Mucosa of descending colon (tissue), 3 donors: ENCODE measurements around the gene SFI1. TPM values are rescaled to one million over a fixed set of nuclear protein-coding genes. Genes with fewer than 3 reads are reported as not detected.
A peak's percentile ranks its signal among the peaks of the same experiment; 100 is the strongest.

Experiments used
- ATAC-seq: fragments of 200-7000 bp; cut with Tn5 transposase; one replicate; pipeline ENCODE4 v1.9.1; 2020; ENCODE audit warnings: mild to moderate bottlenecking, moderate library complexity
- DNase-seq, 3 donors: peaks; one replicate each; pipeline ENCODE4 v3.0.0-alpha.2; 2020
- H3K36me3 ChIP-seq: fragments of 200-600 bp; one replicate; pipeline ENCODE4 v1.8.0; 2021; ENCODE audit warnings: low read depth, mild to moderate bottlenecking
- H3K4me1 ChIP-seq: fragments of 200-600 bp; one replicate; pipeline ENCODE4 v1.8.0; 2021; ENCODE audit warnings: low read depth, mild to moderate bottlenecking
- H3K4me3 ChIP-seq: fragments of 200-600 bp; one replicate; pipeline ENCODE4 v1.8.0; 2021; ENCODE audit warnings: mild to moderate bottlenecking
- H3K9me3 ChIP-seq: fragments of 200-600 bp; one replicate; pipeline ENCODE4 v1.8.0; 2021; ENCODE audit warnings: mild to moderate bottlenecking
- CTCF ChIP-seq: fragments of 200-600 bp; IDR thresholded peaks from one replicate; pipeline ENCODE4 v1.8.0; 2022; ENCODE audit warnings: antibody characterized with exemption, mild to moderate bottlenecking
- intact Hi-C, 2 donors: fragments of 100-400 bp; cut with DNase I in 1 of 2; cut with micrococcal nuclease in 1 of 2; formaldehyde crosslinking; loops; one replicate each; pipeline versions ENCODE4 v1.11.0 to v1.11.1; 2022; cut with DNase I, micrococcal nuclease
- total RNA-seq, 3 donors: library from RNA; stranded (reverse); fragmentation: NEBNext Ultra II Directional in 2 of 3; extraction: Animal tissue kit (Norgen Biotek cat#: 25700) in 2 of 3; gene quantifications; one replicate each; pipeline versions ENCODE4 v1.2.1 to v1.2.4, GENCODE V29; 2021 to 2023
- donor health status: DM: no; HTN: no; CAD: no; lungs with moderate emphysema.
- donor health status: DM: no; HTN: no; CAD: no.
- donor health status: DM: no; HTN: yes; CAD: no.

The SFI1 gene
- total RNA-seq, 3 donors from 2014 or later = 34.4 to 52.6 (median 49.5) TPM

- DNase-seq = peak in 1 of 3 donors; percentile 6
- intact Hi-C loops = no loop called here
- no peak for TF ChIP-seq CTCF
These were observed 83.5 kb downstream of the SFI1 start for GRCh38 chr22:31579835-31580242.

GRCh38 chr22:31583861-31584485 is 87.6 kb downstream of the SFI1 start:
- TF ChIP-seq CTCF = no peak
- DNase-seq = no peak
- H3K36me3 ChIP-seq = no peaks in the 10 kb centered on the region
- no peak for ATAC-seq
- intact Hi-C loops = no loop called here
- no peak overlapping the region for H3K4me3 ChIP-seq
- no peaks in the 10 kb centered on the region for H3K9me3 ChIP-seq
- no peaks in the 10 kb centered on the region for H3K4me1 ChIP-seq

More at GRCh38 chr22:31579835-31580242, 83.5 kb downstream of the SFI1 start:
- no peaks in the 10 kb centered on the region for H3K36me3 ChIP-seq
- ATAC-seq = peak; percentile 75
- no peaks in the 10 kb centered on the region for H3K9me3 ChIP-seq
- no peaks in the 10 kb centered on the region for H3K4me1 ChIP-seq
- H3K4me3 ChIP-seq = no peak overlapping the region

- ATAC-seq = no peak
- intact Hi-C loops = no loop called here
These were observed 88.4 kb downstream of the SFI1 start for GRCh38 chr22:31584804-31585160.

GRCh38 chr22:31585161-31585859 is 89.0 kb downstream of the SFI1 start:
- H3K36me3 ChIP-seq = no peaks in the 10 kb centered on the region
- H3K4me3 ChIP-seq = no peak overlapping the region
- ATAC-seq (no peak), DNase-seq (no peak)
- H3K4me1 ChIP-seq = no peaks in the 10 kb centered on the region
- TF ChIP-seq CTCF = no peak
- intact Hi-C loops = no loop called here
- H3K9me3 ChIP-seq = no peaks in the 10 kb centered on the region

More at GRCh38 chr22:31584804-31585160, 88.4 kb downstream of the SFI1 start:
- DNase-seq = no peak
- no peak for TF ChIP-seq CTCF
- H3K36me3 ChIP-seq = no peaks in the 10 kb centered on the region
- H3K4me3 ChIP-seq = no peak overlapping the region
- no peaks in the 10 kb centered on the region for H3K4me1 ChIP-seq
- no peaks in the 10 kb centered on the region for H3K9me3 ChIP-seq

GRCh38 chr22:31586137-31586920 is 90.0 kb downstream of the SFI1 start:
- Histone ChIP-seq H3K36me3 (no peaks in the 10 kb centered on the region), H3K4me1 (no peaks in the 10 kb centered on the region), H3K9me3 (no peaks in the 10 kb centered on the region), H3K4me3 (no peak overlapping the region)
- DNase-seq = no peak
- ATAC-seq = no peak
- intact Hi-C loops = no loop called here
- TF ChIP-seq CTCF = no peak
